Endodermal cell (in vitro differentiated cells): ENCODE data around the gene MTERF2. TPM values are rescaled to one million over a fixed set of nuclear protein-coding genes. Genes with fewer than 3 reads are reported as not detected.
A peak's percentile ranks its signal among the peaks of the same experiment; 100 is the strongest.

Experiments used
- DNase-seq: peaks from one replicate; pipeline ENCODE4 v3.0.0-alpha.2; 2017
- H3K27ac ChIP-seq: 2 replicates; pipeline ENCODE4 v1.5.1; 2013; ENCODE audit warnings: mild to moderate bottlenecking, low read depth, low read length, moderate library complexity
- H3K27me3 ChIP-seq: 2 replicates; pipeline ENCODE4 v1.6.1; 2013; ENCODE audit warnings: mild to moderate bottlenecking, low read length, moderate library complexity; ENCODE audit not compliant: insufficient read depth, control insufficient read depth, poor library complexity, severe bottlenecking
- H3K36me3 ChIP-seq: 2 replicates; pipeline ENCODE4 v1.7.0; 2013; ENCODE audit warnings: mild to moderate bottlenecking, low read length, moderate library complexity; ENCODE audit not compliant: control insufficient read depth, insufficient read depth
- H3K4me1 ChIP-seq: one replicate; pipeline ENCODE4 v1.7.0; 2013; ENCODE audit warnings: low read length; ENCODE audit not compliant: control insufficient read depth, insufficient read depth
- H3K4me3 ChIP-seq: 2 replicates; pipeline ENCODE4 v1.5.1; 2013; ENCODE audit warnings: mild to moderate bottlenecking, low read length, moderate library complexity
- H3K9ac ChIP-seq: 2 replicates; pipeline ENCODE4 v1.6.1; 2013; ENCODE audit warnings: mild to moderate bottlenecking, low read length, moderate library complexity; ENCODE audit not compliant: poor library complexity, severe bottlenecking; ENCODE audit errors: extremely low read depth
- H3K9me3 ChIP-seq: 2 replicates; pipeline ENCODE4 v1.6.1; 2013; ENCODE audit warnings: mild to moderate bottlenecking, low read length, moderate library complexity; ENCODE audit not compliant: control insufficient read depth
- H3K27ac Mint-ChIP-seq: 2 replicates; pipeline ENCODE4 v1.8.0; 2020; ENCODE audit warnings: mixed read lengths
- H3K27me3 Mint-ChIP-seq: 2 replicates; pipeline ENCODE4 v1.8.0; 2021; ENCODE audit warnings: mild to moderate bottlenecking, mixed read lengths; ENCODE audit not compliant: insufficient read depth
- H3K36me3 Mint-ChIP-seq: 2 replicates; pipeline ENCODE4 v1.8.0; 2020; ENCODE audit warnings: low read depth, mixed read lengths
- H3K4me1 Mint-ChIP-seq: 2 replicates; pipeline ENCODE4 v1.8.0; 2020; ENCODE audit warnings: mixed read lengths
- H3K4me3 Mint-ChIP-seq: 2 replicates; pipeline ENCODE4 v1.8.0; 2020; ENCODE audit warnings: mild to moderate bottlenecking, moderate library complexity, mixed read lengths
- H3K9me3 Mint-ChIP-seq: 2 replicates; pipeline ENCODE4 v1.8.0; 2020; ENCODE audit warnings: mild to moderate bottlenecking, mixed read lengths
- CTCF ChIP-seq: fragments of 200-600 bp; sonication (generic); conservative IDR thresholded peaks from 2 replicates; pipeline ENCODE4 v1.5.0; 2021; ENCODE audit warnings: antibody characterized with exemption, mild to moderate bottlenecking
- WGBS, 2 experiments: methylation state at CpG; one replicate each; pipeline versions ENCODE4 v1.1.5 to v1.1.7; 2013; ENCODE audit warnings: missing lambda C conversion rate in 2 of 2, mixed read lengths in 1 of 2; ENCODE audit not compliant: insufficient coverage in 1 of 2, insufficient read length in 1 of 2; 5-methylcytosine and 5-hydroxymethylcytosine counted together
- total RNA-seq, 2 donors: library from RNA; stranded (reverse); fragmentation: NEBNext Ultra II Directional in 1 of 2; extraction: Animal tissue kit (Norgen Biotek cat#: 25700) in 1 of 2; gene quantifications; 2 replicates in 1 of 2; 3 replicates in 1 of 2; pipeline ENCODE4 v1.2.1, GENCODE V29; 2021

MTERF2 gene
- total RNA-seq, 2 donors from 2014 or later: 12.0 to 12.5 TPM

GRCh38 chr12:107014055-107014454 lies 27.1 kb upstream of the MTERF2 start:
- DNase-seq: peak; percentile 70
- H3K27ac ChIP-seq: no peak overlapping the region
- Mint-ChIP-seq H3K27me3 (no peaks in the 10 kb centered on the region), H3K4me1 (no peaks in the 10 kb centered on the region), H3K27ac (no peak overlapping the region), H3K4me3 (no peak overlapping the region), H3K9me3 (no peaks in the 10 kb centered on the region), H3K36me3 (peaks cover 19% of the 10 kb centered on the region)
- no peak overlapping the region for H3K9ac ChIP-seq
- no peaks in the 10 kb centered on the region for H3K27me3 ChIP-seq
- H3K9me3 ChIP-seq: peaks cover 11% of the 10 kb centered on the region
- 93 to 100% methylated on average over 2 to 3 of the region's 3 CpGs for WGBS, 2 experiments
- H3K4me3 ChIP-seq: no peak overlapping the region
- H3K36me3 ChIP-seq: peaks cover 17% of the 10 kb centered on the region
- TF ChIP-seq CTCF: peak; percentile 70
- no peaks in the 10 kb centered on the region for H3K4me1 ChIP-seq

- Mint-ChIP-seq H3K36me3 (peaks cover 22% of the 10 kb centered on the region), H3K4me1 (no peaks in the 10 kb centered on the region), H3K27ac (no peak overlapping the region), H3K9me3 (peaks cover 3% of the 10 kb centered on the region), H3K4me3 (no peak overlapping the region), H3K27me3 (no peaks in the 10 kb centered on the region)
- TF ChIP-seq CTCF: no peak
- Histone ChIP-seq H3K27me3 (no peaks in the 10 kb centered on the region), H3K4me3 (no peak overlapping the region), H3K36me3 (peaks cover 13% of the 10 kb centered on the region), H3K9me3 (peaks cover 15% of the 10 kb centered on the region), H3K4me1 (no peaks in the 10 kb centered on the region), H3K9ac (no peak overlapping the region), H3K27ac (no peak overlapping the region)
- DNase-seq: no peak
- 95 to 100% methylated on average over 1 of the region's 1 CpG for WGBS, 2 experiments
Measured at GRCh38 chr12:107012736-107013425, 25.9 kb upstream of the MTERF2 start.

GRCh38 chr12:107011519-107011918 lies 24.6 kb upstream of the MTERF2 start:
- Histone ChIP-seq H3K9ac (no peak overlapping the region), H3K27ac (no peak overlapping the region), H3K4me3 (no peak overlapping the region), H3K27me3 (no peaks in the 10 kb centered on the region), H3K36me3 (peaks cover 4% of the 10 kb centered on the region), H3K4me1 (no peaks in the 10 kb centered on the region), H3K9me3 (peaks cover 15% of the 10 kb centered on the region)
- Mint-ChIP-seq H3K4me1 (no peaks in the 10 kb centered on the region), H3K9me3 (peaks cover 3% of the 10 kb centered on the region), H3K27ac (no peak overlapping the region), H3K4me3 (no peak overlapping the region), H3K36me3 (peaks cover 22% of the 10 kb centered on the region), H3K27me3 (no peaks in the 10 kb centered on the region)
- no peak for DNase-seq
- TF ChIP-seq CTCF: no peak
- WGBS, 2 experiments: 92% methylated on average over 2 of the region's 2 CpGs; no CpG with 5 or more reads in 1 of the 2 experiments
